SU-DHL-6 (cell line): Measurements from ENCODE around the gene PABPC5.

Experiments
- EZH2phosphoT487 ChIP-seq: fragments of 200-600 bp; sonication (generic), shearing (Covaris generic); conservative IDR thresholded peaks from 2 replicates; pipeline ENCODE4 v1.6.1; 2018; ENCODE audit warnings: mild to moderate bottlenecking, antibody characterized with exemption, low read length, moderate library complexity, mixed read lengths
- TF ChIP-seq, protein P1 (sequence below): fragments of 200-600 bp; sonication (generic); IDR thresholded peaks from one replicate; pipeline ENCODE4 v1.5.1; 2017; ENCODE audit warnings: antibody characterized with exemption, mild to moderate bottlenecking, low read length, moderate library complexity; ENCODE audit not compliant: insufficient read depth, poor library complexity, severe bottlenecking

DNA sequence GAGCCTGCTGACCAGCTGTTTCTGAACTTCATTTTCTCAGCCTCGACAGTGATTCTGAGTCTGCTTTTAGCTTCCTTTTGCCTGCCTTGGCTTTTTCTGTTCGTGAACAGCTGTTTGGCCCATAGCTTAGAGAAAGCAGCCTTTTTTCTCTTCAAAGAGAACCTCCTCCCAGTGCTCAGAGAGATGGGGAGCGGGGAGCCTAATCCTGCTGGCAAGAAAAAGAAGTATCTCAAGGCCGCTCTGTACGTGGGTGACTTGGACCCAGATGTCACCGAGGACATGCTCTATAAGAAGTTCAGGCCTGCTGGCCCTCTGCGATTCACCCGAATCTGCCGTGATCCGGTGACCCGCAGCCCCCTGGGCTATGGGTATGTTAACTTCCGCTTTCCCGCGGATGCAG is 756 bp downstream of the PABPC5 start:
- TF ChIP-seq, protein P1, sequence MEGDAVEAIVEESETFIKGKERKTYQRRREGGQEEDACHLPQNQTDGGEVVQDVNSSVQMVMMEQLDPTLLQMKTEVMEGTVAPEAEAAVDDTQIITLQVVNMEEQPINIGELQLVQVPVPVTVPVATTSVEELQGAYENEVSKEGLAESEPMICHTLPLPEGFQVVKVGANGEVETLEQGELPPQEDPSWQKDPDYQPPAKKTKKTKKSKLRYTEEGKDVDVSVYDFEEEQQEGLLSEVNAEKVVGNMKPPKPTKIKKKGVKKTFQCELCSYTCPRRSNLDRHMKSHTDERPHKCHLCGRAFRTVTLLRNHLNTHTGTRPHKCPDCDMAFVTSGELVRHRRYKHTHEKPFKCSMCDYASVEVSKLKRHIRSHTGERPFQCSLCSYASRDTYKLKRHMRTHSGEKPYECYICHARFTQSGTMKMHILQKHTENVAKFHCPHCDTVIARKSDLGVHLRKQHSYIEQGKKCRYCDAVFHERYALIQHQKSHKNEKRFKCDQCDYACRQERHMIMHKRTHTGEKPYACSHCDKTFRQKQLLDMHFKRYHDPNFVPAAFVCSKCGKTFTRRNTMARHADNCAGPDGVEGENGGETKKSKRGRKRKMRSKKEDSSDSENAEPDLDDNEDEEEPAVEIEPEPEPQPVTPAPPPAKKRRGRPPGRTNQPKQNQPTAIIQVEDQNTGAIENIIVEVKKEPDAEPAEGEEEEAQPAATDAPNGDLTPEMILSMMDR, result no peak
- no peak for TF ChIP-seq EZH2phosphoT487
